Medulla oblongata (tissue), 1 donor: ENCODE results near the gene FASTKD2.

ENCODE experiments used
- DNase-seq: peaks from one replicate; pipeline ENCODE4 v3.0.0-alpha.2; 2015; ENCODE audit errors: extremely low spot score

FASTKD2 gene

DNA sequence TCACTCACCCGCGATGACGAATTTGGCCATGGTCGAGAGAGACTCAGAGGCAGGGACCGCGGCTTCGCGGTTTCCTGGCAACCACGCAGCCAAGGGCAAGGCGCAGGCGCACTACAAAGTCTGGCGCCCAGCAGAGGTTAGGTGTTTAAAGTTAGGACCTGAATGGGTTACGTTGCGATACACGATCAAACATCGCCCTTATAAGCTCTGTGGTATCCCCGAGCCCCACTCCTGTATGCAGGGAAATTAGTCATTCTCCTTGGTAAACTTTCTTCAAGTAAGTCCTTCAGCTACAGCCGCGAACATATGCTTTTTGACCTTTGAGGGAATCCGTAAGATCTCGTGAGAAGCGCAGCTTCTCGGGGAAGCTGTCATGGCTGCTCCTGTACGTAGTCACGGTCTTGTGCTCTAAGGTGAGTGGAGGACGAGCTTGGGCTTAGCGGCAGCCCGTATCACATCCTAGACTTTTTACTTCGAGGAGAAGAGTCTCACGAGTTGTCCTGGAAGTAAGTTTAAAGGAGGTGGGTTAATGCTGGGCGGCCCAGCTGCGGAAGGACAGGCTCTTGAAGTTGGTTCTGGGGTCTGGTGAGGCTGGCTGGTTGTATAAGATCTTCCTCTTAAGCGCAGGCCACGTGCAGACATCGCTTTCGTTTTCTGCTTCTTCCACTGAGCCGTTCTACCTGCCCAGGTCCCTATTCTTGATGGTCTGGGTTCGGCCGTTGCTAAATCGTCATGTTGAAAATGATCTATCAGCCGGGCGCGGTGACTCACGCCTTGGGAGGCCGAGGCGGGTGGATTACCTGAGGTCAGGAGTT, at the start of gene FASTKD2, which contains the start of gene MDH1B:
TSS of gene FASTKD2 (plus strand) at position 365 of the 815 bp plus-strand sequence. CDS start 1,088 bp downstream, outside the sequence.
TSS of gene MDH1B (minus strand) at position 87 of the 815 bp plus-strand sequence. CDS start at position 30, 57 bp downstream.
- DNase-seq = peak; percentile 95

DNA sequence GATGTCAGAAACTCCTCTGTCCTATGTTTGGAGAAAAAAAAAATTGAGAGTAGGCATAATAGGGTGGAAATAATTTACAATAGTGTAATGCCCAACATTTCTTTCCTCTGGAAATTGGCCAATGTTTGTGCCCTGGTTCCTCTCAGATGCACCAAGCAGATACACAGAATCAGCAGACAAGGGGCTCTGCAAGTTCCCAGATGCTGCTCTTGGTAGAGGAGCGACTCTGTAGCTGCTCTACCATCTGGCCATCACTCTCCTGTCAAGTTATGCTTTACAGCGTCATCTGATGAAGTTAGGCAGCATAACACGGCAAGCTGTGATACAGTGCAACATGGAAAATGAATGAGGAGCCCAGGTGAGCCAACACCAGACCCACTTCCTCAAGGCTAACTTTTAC, 48.8 kb upstream of the FASTKD2 start:
- DNase-seq = no peak

GRCh38 chr2:206718296-206718695, 47.1 kb upstream of the FASTKD2 start, which contains the start of gene DYTN:
DYTN (minus strand) TSS chr2:206718396; CDS start chr2:206718279, 117 bp downstream.
- DNase-seq = no peak

DNA sequence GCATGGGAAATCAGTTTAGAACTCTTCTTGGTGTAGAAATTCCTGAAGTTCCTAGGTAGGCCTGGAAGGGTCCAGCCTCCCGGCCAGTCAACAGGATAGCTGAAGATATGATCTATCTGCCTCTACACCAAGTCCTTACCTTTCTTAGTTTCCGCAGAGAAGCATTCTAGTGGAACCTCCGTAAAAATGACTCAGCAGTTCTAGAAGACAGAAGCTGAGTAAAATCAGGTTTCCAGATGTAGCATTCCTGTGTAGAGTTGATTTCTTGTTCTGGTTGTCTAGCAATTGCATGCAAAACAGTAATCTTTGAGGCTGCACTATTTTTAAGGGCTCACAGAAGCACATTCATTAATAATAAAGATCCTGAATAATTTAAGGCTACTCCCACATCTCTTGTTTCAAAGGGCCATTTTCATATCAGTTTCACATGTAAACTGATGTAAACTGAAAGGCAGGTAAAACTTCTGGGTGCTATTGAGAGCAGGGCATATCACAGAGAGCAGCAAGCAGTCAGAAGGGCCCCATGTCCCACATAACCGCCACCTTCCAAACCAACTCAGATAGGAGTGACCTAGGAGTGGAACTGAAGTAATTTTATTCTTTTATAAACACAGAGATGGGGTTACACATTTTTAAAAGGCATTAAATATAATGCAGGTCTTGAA, 44.0 kb upstream of the FASTKD2 start:
- DNase-seq = no peak

DNA sequence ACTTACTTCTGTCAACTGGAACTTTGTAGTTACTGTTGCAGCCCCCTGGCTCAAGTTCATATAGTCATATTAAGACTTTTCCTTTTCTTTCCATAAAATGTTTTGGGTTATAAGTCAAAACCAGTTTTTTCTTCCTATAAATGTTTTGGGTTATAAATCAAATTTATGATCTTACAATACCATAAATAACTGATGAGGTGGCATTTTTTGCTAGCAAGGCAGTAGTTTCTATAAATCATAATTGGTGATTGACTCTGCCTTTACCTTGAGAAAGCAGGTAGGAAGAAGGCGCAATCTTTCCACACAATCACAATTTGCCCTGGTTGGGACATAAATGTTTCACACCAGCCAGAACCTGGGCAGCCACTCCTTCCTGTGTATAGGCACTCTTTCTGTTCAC, 42.1 kb upstream of the FASTKD2 start:
- DNase-seq = no peak

DNA sequence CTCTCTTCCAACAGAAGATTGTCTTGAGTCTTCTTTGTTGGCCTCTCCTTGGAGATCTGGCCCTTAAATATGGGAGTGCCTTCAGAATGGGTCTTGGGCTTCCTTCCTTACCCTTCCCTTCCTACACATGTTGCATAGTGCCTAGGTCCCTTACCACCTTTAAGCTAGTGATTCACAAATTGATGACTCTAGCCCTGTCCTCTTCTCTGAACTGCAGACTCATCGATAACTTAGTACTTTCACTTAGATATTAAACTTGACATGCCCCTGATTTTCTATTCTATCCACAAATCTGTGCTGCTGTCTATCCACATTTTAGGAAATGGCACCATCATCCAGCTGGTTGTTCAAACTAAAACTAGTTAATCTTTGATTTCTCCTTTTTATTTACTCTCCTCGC, 38.1 kb upstream of the FASTKD2 start:
- DNase-seq = no peak

GRCh38 chr2:206728277-206729199, 36.9 kb upstream of the FASTKD2 start:
- no peak for DNase-seq

- no peak for DNase-seq
These were observed 32.1 kb upstream of the FASTKD2 start for GRCh38 chr2:206733341-206733740.

- DNase-seq = no peak
These were observed 28.5 kb upstream of the FASTKD2 start for GRCh38 chr2:206736935-206737334.

- DNase-seq = no peak
These were observed 26.1 kb upstream of the FASTKD2 start for GRCh38 chr2:206739271-206739670.

- DNase-seq = no peak
These were observed 24.6 kb upstream of the FASTKD2 start for GRCh38 chr2:206740800-206741199.

- no peak for DNase-seq
These were observed 8.6 kb upstream of the FASTKD2 start for GRCh38 chr2:206756816-206757215.

- no peak for DNase-seq
These were observed 649 bp upstream of the FASTKD2 start for GRCh38 chr2:206764673-206765241.

DNA sequence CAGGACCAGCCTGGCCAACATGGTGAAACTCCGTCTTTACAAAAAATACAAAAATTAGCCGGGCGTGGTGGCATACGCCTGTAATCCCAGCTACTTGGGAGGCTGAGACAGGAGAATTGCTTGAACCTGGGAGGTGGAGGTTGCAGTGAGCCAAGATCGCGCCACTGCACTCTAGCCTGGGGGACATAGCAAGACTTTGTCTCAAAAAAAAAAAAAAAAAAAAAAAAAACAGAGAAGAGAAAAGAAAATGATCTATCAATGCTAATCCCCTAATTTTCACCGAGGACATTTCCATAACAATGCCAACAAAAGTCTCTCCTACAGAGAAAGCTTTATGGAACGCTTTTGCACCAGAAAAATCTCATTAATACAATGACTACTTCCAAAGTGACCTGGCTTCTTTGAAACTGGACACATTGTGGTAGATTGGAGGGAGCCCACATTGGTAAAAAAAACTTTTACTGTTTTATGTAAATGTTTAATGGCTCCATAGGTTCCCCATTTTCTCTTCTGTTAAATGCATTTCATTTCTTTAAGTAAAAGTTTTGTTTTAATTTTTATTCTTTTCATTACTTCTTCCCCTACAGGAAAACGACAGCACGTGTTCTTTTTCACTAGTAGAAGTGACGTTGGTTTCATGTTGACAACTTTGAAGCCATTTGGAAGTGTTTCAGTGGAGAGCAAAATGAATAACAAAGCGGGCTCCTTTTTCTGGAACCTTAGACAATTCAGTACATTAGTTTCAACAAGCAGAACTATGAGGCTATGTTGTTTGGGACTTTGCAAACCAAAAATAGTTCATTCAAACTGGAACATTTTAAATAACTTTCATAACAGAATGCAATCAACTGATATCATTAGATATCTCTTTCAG, 888 bp downstream of the FASTKD2 start:
- no peak for DNase-seq

- DNase-seq = no peak
These were observed 9.5 kb downstream of the FASTKD2 start for GRCh38 chr2:206774871-206775270.

GRCh38 chr2:206776432-206776831, 11.0 kb downstream of the FASTKD2 start:
- DNase-seq = no peak

- no peak for DNase-seq
These were observed 15.3 kb downstream of the FASTKD2 start for GRCh38 chr2:206780671-206781070.

- DNase-seq = no peak
These were observed 18.3 kb downstream of the FASTKD2 start for GRCh38 chr2:206783718-206784117.

- no peak for DNase-seq
These were observed 19.4 kb downstream of the FASTKD2 start for GRCh38 chr2:206784559-206785353.
